ENCODE measurements around the gene GMFB. TPM values are rescaled to one million over a fixed set of nuclear protein-coding genes. Genes with fewer than 3 reads are reported as not detected.

GMFB gene
- total RNA-seq, 4 donors from 2014 or later: 39.5 to 169 (median 45.7) TPM

Other genes starting within 250 kb of the GMFB start
- 10 to 100 TPM in 1 of 4 donors, 1 to 10 TPM in 2, not detected in 1; 1.3 to 24.3 (median 4.4) TPM for gene CDKN3, start 92.0 kb downstream of the GMFB start, total RNA-seq
- 100 to 1,000 TPM in 3 of 4 donors, 10 to 100 TPM in 1; 18.7 to 177 (median 142) TPM for gene CNIH1, start 47.6 kb downstream of the GMFB start, total RNA-seq
- 10 to 100 TPM; 32.1 to 50.2 (median 33.7) TPM for gene CGRRF1, start 20.9 kb upstream of the GMFB start, total RNA-seq
- 10 to 100 TPM; 46.9 to 67.8 (median 55.0) TPM for gene SAMD4A, start 78.1 kb upstream of the GMFB start, total RNA-seq